ENCODE results near the gene MBLAC2. TPM values are rescaled to one million over a fixed set of nuclear protein-coding genes. Genes with fewer than 3 reads are reported as not detected.

Gene MBLAC2
- total RNA-seq, 1 donor from 2014 or later = 4.3 TPM

DNA sequence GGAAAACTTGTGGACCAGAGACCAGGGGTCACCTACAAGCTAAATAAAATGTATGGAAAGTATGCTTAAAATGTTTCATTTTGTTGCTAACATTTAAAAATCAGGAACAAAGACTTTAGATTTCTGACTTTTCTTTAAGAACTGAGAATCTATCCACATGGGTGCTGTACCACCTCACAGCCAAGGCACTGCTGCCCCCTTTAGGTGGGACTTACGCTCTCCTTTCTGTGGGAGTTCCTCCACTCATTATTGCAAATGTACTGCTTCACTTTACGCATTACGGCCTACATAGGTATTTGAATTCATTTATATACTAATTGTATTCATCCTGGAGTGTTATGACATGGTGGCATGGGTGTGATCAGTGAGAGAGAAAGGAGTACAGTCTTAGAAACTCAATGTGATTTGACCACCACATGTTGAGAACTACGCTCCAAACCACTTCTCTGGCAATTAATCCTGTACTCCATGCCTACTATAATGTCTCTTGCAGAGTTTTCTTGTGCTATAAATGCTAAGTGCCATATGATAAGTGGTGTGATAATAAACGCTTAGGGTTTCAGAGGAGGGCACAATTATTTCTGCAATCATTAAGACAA is 40.4 kb downstream of the MBLAC2 start:
- Histone ChIP-seq H2AFZ (ENCODE audit: low read depth, low read length) (no peak overlapping the region), H3K4me3 (ENCODE audit: insufficient read depth, low read depth, low read length) (no peak overlapping the region), H3K9me3 (ENCODE audit: insufficient read depth, low read depth, low read length) (no peaks in the 10 kb centered on the region), H3K27me3 (ENCODE audit: insufficient read depth, low read length) (peaks cover 2% of the 10 kb centered on the region), H3K36me3 (ENCODE audit: insufficient read depth, low read length) (no peaks in the 10 kb centered on the region), H3K9ac (ENCODE audit: low read length) (no peak overlapping the region), H3K4me1 (ENCODE audit: insufficient read depth, low read length) (no peaks in the 10 kb centered on the region), H3K79me2 (ENCODE audit: insufficient read depth, low read length) (no peaks in the 10 kb centered on the region), H3K4me2 (ENCODE audit: low read length) (no peak overlapping the region), H3K27ac (ENCODE audit: low read depth, low read length) (no peak overlapping the region), H4K20me1 (ENCODE audit: insufficient read depth, low read length) (no peaks in the 10 kb centered on the region)
- H3K27me3 Mint-ChIP-seq (ENCODE audit: low read depth, unreplicated experiment) = peaks cover 2% of the 10 kb centered on the region
- peak; percentile 19 for DNase-seq (ENCODE audit: low read depth)
- no peaks in the 10 kb centered on the region for H3K36me3 Mint-ChIP-seq (ENCODE audit: low read depth, unreplicated experiment)
- no peaks in the 10 kb centered on the region for H3K9me3 Mint-ChIP-seq (ENCODE audit: unreplicated experiment)
- no peak overlapping the region for H3K27ac Mint-ChIP-seq (ENCODE audit: unreplicated experiment)
- no peaks in the 10 kb centered on the region for H3K4me1 Mint-ChIP-seq (ENCODE audit: low read depth, unreplicated experiment)
- no peak overlapping the region for H3K4me3 Mint-ChIP-seq (ENCODE audit: unreplicated experiment)
- peak; percentile 56 for TF ChIP-seq CTCF (IDR thresholded peaks at IDR 0.05; ENCODE audit: insufficient read depth, low read depth, low read length)
- TF ChIP-seq EZH2 (IDR thresholded peaks at IDR 0.05; ENCODE audit: insufficient read depth, low read length) = no peak
- no peak for FAIRE-seq

- Mint-ChIP-seq H3K9me3 (ENCODE audit: unreplicated experiment) (no peaks in the 10 kb centered on the region), H3K27me3 (ENCODE audit: low read depth, unreplicated experiment) (no peaks in the 10 kb centered on the region), H3K4me1 (ENCODE audit: low read depth, unreplicated experiment) (peaks cover 2% of the 10 kb centered on the region), H3K4me3 (ENCODE audit: unreplicated experiment) (no peak overlapping the region), H3K27ac (ENCODE audit: unreplicated experiment) (no peak overlapping the region), H3K36me3 (ENCODE audit: low read depth, unreplicated experiment) (no peaks in the 10 kb centered on the region)
- FAIRE-seq = no peak
- Histone ChIP-seq H3K36me3 (ENCODE audit: insufficient read depth, low read length) (no peaks in the 10 kb centered on the region), H3K4me2 (ENCODE audit: low read length) (no peak overlapping the region), H3K27ac (ENCODE audit: low read depth, low read length) (no peak overlapping the region), H3K79me2 (ENCODE audit: insufficient read depth, low read length) (no peaks in the 10 kb centered on the region), H4K20me1 (ENCODE audit: insufficient read depth, low read length) (no peaks in the 10 kb centered on the region), H3K4me1 (ENCODE audit: insufficient read depth, low read length) (no peaks in the 10 kb centered on the region), H3K4me3 (ENCODE audit: insufficient read depth, low read depth, low read length) (no peak overlapping the region), H2AFZ (ENCODE audit: low read depth, low read length) (no peak overlapping the region), H3K9me3 (ENCODE audit: insufficient read depth, low read depth, low read length) (no peaks in the 10 kb centered on the region), H3K9ac (ENCODE audit: low read length) (no peak overlapping the region), H3K27me3 (ENCODE audit: insufficient read depth, low read length) (no peaks in the 10 kb centered on the region)
- no peak for DNase-seq (ENCODE audit: low read depth)
- TF ChIP-seq CTCF (IDR thresholded peaks at IDR 0.05; ENCODE audit: insufficient read depth, low read depth, low read length) = no peak
Measured at GRCh38 chr5:90424245-90424644, 50.3 kb downstream of the MBLAC2 start.

GRCh38 chr5:90421136-90421535 is 53.4 kb downstream of the MBLAC2 start:
- Histone ChIP-seq H3K4me1 (ENCODE audit: insufficient read depth, low read length) (no peaks in the 10 kb centered on the region), H3K79me2 (ENCODE audit: insufficient read depth, low read length) (no peaks in the 10 kb centered on the region), H2AFZ (ENCODE audit: low read depth, low read length) (no peak overlapping the region), H3K4me2 (ENCODE audit: low read length) (no peak overlapping the region), H3K36me3 (ENCODE audit: insufficient read depth, low read length) (no peaks in the 10 kb centered on the region), H3K9me3 (ENCODE audit: insufficient read depth, low read depth, low read length) (no peaks in the 10 kb centered on the region), H4K20me1 (ENCODE audit: insufficient read depth, low read length) (no peaks in the 10 kb centered on the region), H3K27me3 (ENCODE audit: insufficient read depth, low read length) (no peaks in the 10 kb centered on the region), H3K4me3 (ENCODE audit: insufficient read depth, low read depth, low read length) (no peak overlapping the region), H3K9ac (ENCODE audit: low read length) (no peak overlapping the region), H3K27ac (ENCODE audit: low read depth, low read length) (no peak overlapping the region)
- peak; percentile 3 for TF ChIP-seq CTCF (IDR thresholded peaks at IDR 0.05; ENCODE audit: insufficient read depth, low read depth, low read length)
- no peak for TF ChIP-seq EZH2 (IDR thresholded peaks at IDR 0.05; ENCODE audit: insufficient read depth, low read length)
- Mint-ChIP-seq H3K4me1 (ENCODE audit: low read depth, unreplicated experiment) (no peaks in the 10 kb centered on the region), H3K27me3 (ENCODE audit: low read depth, unreplicated experiment) (no peaks in the 10 kb centered on the region), H3K9me3 (ENCODE audit: unreplicated experiment) (no peaks in the 10 kb centered on the region), H3K36me3 (ENCODE audit: low read depth, unreplicated experiment) (no peaks in the 10 kb centered on the region), H3K4me3 (ENCODE audit: unreplicated experiment) (no peak overlapping the region), H3K27ac (ENCODE audit: unreplicated experiment) (no peak overlapping the region)
- FAIRE-seq (no peak), DNase-seq (ENCODE audit: low read depth) (no peak)

Data from astrocyte (in vitro differentiated cells and primary cell).